ENCODE results near the gene FHIT.

Gene FHIT

GRCh38 chr3:60453326-60453725 lies 797.9 kb downstream of the FHIT start:
- DNase-seq, result no peak

- DNase-seq, result no peak
These were observed 802.6 kb downstream of the FHIT start for GRCh38 chr3:60448696-60449095.

GRCh38 chr3:60445446-60445845 lies 805.8 kb downstream of the FHIT start:
- DNase-seq, result no peak

GRCh38 chr3:60444898-60445437 lies 806.3 kb downstream of the FHIT start:
- no peak for DNase-seq

GRCh38 chr3:60440869-60441268 lies 810.4 kb downstream of the FHIT start:
- DNase-seq, result no peak

- no peak for DNase-seq
These were observed 815.2 kb downstream of the FHIT start for GRCh38 chr3:60435941-60436650.

- DNase-seq, result no peak
These were observed 816.3 kb downstream of the FHIT start for GRCh38 chr3:60434950-60435349.

GRCh38 chr3:60434323-60434722 lies 816.9 kb downstream of the FHIT start:
- DNase-seq, result no peak

- DNase-seq, result no peak
These were observed 819.7 kb downstream of the FHIT start for GRCh38 chr3:60431599-60431958.

- no peak for DNase-seq
These were observed 821.0 kb downstream of the FHIT start for GRCh38 chr3:60430205-60430604.

GRCh38 chr3:60427109-60427508 lies 824.1 kb downstream of the FHIT start:
- DNase-seq, result no peak

GRCh38 chr3:60424942-60425341 lies 826.3 kb downstream of the FHIT start:
- DNase-seq, result no peak

GRCh38 chr3:60424034-60424433 lies 827.2 kb downstream of the FHIT start:
- no peak for DNase-seq

GRCh38 chr3:60423556-60423955 lies 827.7 kb downstream of the FHIT start:
- no peak for DNase-seq

- no peak for DNase-seq
These were observed 829.4 kb downstream of the FHIT start for GRCh38 chr3:60421749-60422446.

GRCh38 chr3:60417576-60417975 lies 833.7 kb downstream of the FHIT start:
- DNase-seq, result no peak

GRCh38 chr3:60414011-60414410 lies 837.2 kb downstream of the FHIT start:
- DNase-seq, result no peak

GRCh38 chr3:60413551-60413950 lies 837.7 kb downstream of the FHIT start:
- DNase-seq, result no peak

- DNase-seq, result no peak
These were observed 847.4 kb downstream of the FHIT start for GRCh38 chr3:60403866-60404265.

GRCh38 chr3:60402931-60403330 lies 848.3 kb downstream of the FHIT start:
- DNase-seq, result no peak

- DNase-seq, result no peak
These were observed 851.1 kb downstream of the FHIT start for GRCh38 chr3:60399861-60400845.

- no peak for DNase-seq
These were observed 852.0 kb downstream of the FHIT start for GRCh38 chr3:60399292-60399691.

Data from C1 segment of cervical spinal cord (tissue), 14 donors.